CD4-positive, alpha-beta T cell (primary cell): ENCODE results near the gene OR7G3. TPM values are rescaled to one million over a fixed set of nuclear protein-coding genes. Genes with fewer than 3 reads are reported as not detected.

Source experiments
- ATAC-seq: fragments of 200-7000 bp; cut with Tn5 transposase; one replicate; pipeline ENCODE4 v1.10.0; 2022; ENCODE audit warnings: mild to moderate bottlenecking; ENCODE audit not compliant: poor library complexity
- CTCF ChIA-PET: fragments of 350-600 bp; sonication (Branson Sonifier 250); formaldehyde crosslinking; loops from one replicate; lab custom pipeline; 2021; ENCODE audit warnings: antibody characterized with exemption, inconsistent platforms; lab: Charles Lee
- POLR2A ChIA-PET: fragments of 350-600 bp; sonication (Branson Sonifier 250); formaldehyde crosslinking; loops from one replicate; lab custom pipeline; 2021; ENCODE audit warnings: antibody characterized with exemption, inconsistent platforms; lab: Charles Lee
- DNase-seq, 14 experiments: peaks; one replicate each; pipeline ENCODE4 v3.0.0-alpha.2; 2013 to 2020; ENCODE audit warnings: mixed read lengths in 2 of 14
- H3K27ac ChIP-seq, 2 donors: one replicate each; pipeline versions ENCODE4 v1.5.1 to v1.7.0; 2013; ENCODE audit warnings: low read length in 2 of 2, low read depth in 1 of 2, mild to moderate bottlenecking in 1 of 2
- H3K27me3 ChIP-seq, 2 experiments: 1 replicate in 1 of 2; 2 replicates in 1 of 2; pipeline versions ENCODE4 v1.6.1 to v1.7.0; 2013; ENCODE audit warnings: low read length in 2 of 2, control low read depth in 1 of 2, mild to moderate bottlenecking in 1 of 2, moderate library complexity in 1 of 2; ENCODE audit not compliant: insufficient read depth in 2 of 2, control insufficient read depth in 1 of 2
- H3K36me3 ChIP-seq: one replicate; pipeline ENCODE4 v1.6.1; 2013; ENCODE audit warnings: low read length, control low read depth; ENCODE audit not compliant: insufficient read depth
- H3K4me1 ChIP-seq: one replicate; pipeline ENCODE4 v1.6.1; 2013; ENCODE audit warnings: low read length, control low read depth; ENCODE audit not compliant: insufficient read depth
- H3K4me3 ChIP-seq: one replicate; pipeline ENCODE4 v1.5.1; 2013; ENCODE audit warnings: mild to moderate bottlenecking, low read length, moderate library complexity
- H3K9me3 ChIP-seq, 2 experiments: 1 replicate in 1 of 2; 2 replicates in 1 of 2; pipeline versions ENCODE4 v1.6.1 to v1.7.0; 2013; ENCODE audit warnings: low read length in 2 of 2, mild to moderate bottlenecking in 2 of 2, control low read depth in 1 of 2, moderate library complexity in 1 of 2; ENCODE audit not compliant: control insufficient read depth in 1 of 2, insufficient read depth in 1 of 2
- H3K27ac Mint-ChIP-seq: one replicate; pipeline ENCODE4 v1.8.0; 2020; ENCODE audit warnings: mixed read lengths
- H3K27me3 Mint-ChIP-seq: one replicate; pipeline ENCODE4 v1.8.0; 2021; ENCODE audit warnings: mixed read lengths
- H3K36me3 Mint-ChIP-seq: one replicate; pipeline ENCODE4 v1.8.0; 2021; ENCODE audit warnings: low read depth, mixed read lengths
- H3K4me1 Mint-ChIP-seq: one replicate; pipeline ENCODE4 v1.8.0; 2021; ENCODE audit warnings: low read depth, mixed read lengths
- H3K4me3 Mint-ChIP-seq: one replicate; pipeline ENCODE4 v1.8.0; 2020; ENCODE audit warnings: mild to moderate bottlenecking, mixed read lengths
- H3K9me3 Mint-ChIP-seq: one replicate; pipeline ENCODE4 v1.8.0; 2020; ENCODE audit warnings: mixed read lengths
- CTCF ChIP-seq: fragments of 200-600 bp; IDR thresholded peaks from one replicate; pipeline ENCODE4 v1.8.0; 2022; ENCODE audit warnings: antibody characterized with exemption, mild to moderate bottlenecking
- intact Hi-C, 2 experiments: fragments of 100-400 bp; cut with DNase I in 1 of 2; cut with micrococcal nuclease in 1 of 2; formaldehyde crosslinking; loops; one replicate each; pipeline versions ENCODE4 v1.15.1 to v1.9.0; 2023 to 2025; cut with DNase I, micrococcal nuclease
- total RNA-seq, 174 experiments: library from RNA in 2 of 174; stranded (reverse) in 2 of 174; gene quantifications; one replicate each; pipeline ENCODE4 v1.2.3 and lab custom pipeline; 2021 to 2026

Gene OR7G3
- total RNA-seq, 2 experiments from 2014 or later: not detected

GRCh38 chr19:9115307-9115813, 11.4 kb downstream of the OR7G3 start, which contains the start of gene OR7G1:
Gene OR7G1 (minus strand): TSS chr19:9115763. CDS start chr19:9115763, 0 bp downstream.
- Histone ChIP-seq H3K27ac (no peak within 1 kb of the TSS), H3K27me3 (no peaks in the 10 kb centered on the region), H3K4me3 (no peak within 1 kb of the TSS), H3K9me3 (no peaks in the 10 kb centered on the region), H3K4me1 (no peaks in the 10 kb centered on the region), H3K36me3 (no peaks in the 10 kb centered on the region)
- H3K27me3 Mint-ChIP-seq: peaks cover 39% of the 10 kb centered on the region
- no peaks in the 10 kb centered on the region for H3K4me1 Mint-ChIP-seq
- intact Hi-C loops: no loop called here
- no peak within 1 kb of the TSS for H3K4me3 Mint-ChIP-seq
- TF ChIP-seq CTCF: no peak
- POLR2A ChIA-PET: no interaction called here
- H3K9me3 Mint-ChIP-seq: no peaks in the 10 kb centered on the region
- no peaks in the 10 kb centered on the region for H3K36me3 Mint-ChIP-seq
- no peak for ATAC-seq
- CTCF ChIA-PET: no interaction called here
- DNase-seq: no peak
- H3K27ac Mint-ChIP-seq: no peak within 1 kb of the TSS

- no peak for ATAC-seq
- POLR2A ChIA-PET: no interaction called here
- Histone ChIP-seq H3K27ac (no peak overlapping the region), H3K4me1 (no peaks in the 10 kb centered on the region), H3K4me3 (no peak overlapping the region), H3K9me3 (no peaks in the 10 kb centered on the region), H3K36me3 (no peaks in the 10 kb centered on the region), H3K27me3 (peaks cover 2 to 4% of the 10 kb centered on the region in 2 experiments)
- CTCF ChIA-PET: no interaction called here
- no peaks in the 10 kb centered on the region for H3K4me1 Mint-ChIP-seq
- H3K4me3 Mint-ChIP-seq: no peak overlapping the region
- no peaks in the 10 kb centered on the region for H3K9me3 Mint-ChIP-seq
- no peak overlapping the region for H3K27ac Mint-ChIP-seq
- no peak for DNase-seq
- H3K36me3 Mint-ChIP-seq: no peaks in the 10 kb centered on the region
- no peak for TF ChIP-seq CTCF
- H3K27me3 Mint-ChIP-seq: peaks cover 36% of the 10 kb centered on the region
- intact Hi-C loops: no loop called here
Observed at GRCh38 chr19:9109959-9110358, 16.8 kb downstream of the OR7G3 start.

- no peak for DNase-seq
- Histone ChIP-seq H3K27me3 (peaks cover 2 to 4% of the 10 kb centered on the region in 2 experiments), H3K4me1 (no peaks in the 10 kb centered on the region), H3K4me3 (no peak within 1 kb of the TSS), H3K9me3 (no peaks in the 10 kb centered on the region), H3K36me3 (no peaks in the 10 kb centered on the region), H3K27ac (no peak within 1 kb of the TSS)
- Mint-ChIP-seq H3K27me3 (peaks cover 36% of the 10 kb centered on the region), H3K9me3 (no peaks in the 10 kb centered on the region), H3K4me3 (no peak within 1 kb of the TSS), H3K27ac (no peak within 1 kb of the TSS), H3K36me3 (no peaks in the 10 kb centered on the region), H3K4me1 (no peaks in the 10 kb centered on the region)
- CTCF ChIA-PET: no interaction called here
- POLR2A ChIA-PET: no interaction called here
- intact Hi-C loops: no loop called here
- no peak for ATAC-seq
- no peak for TF ChIP-seq CTCF
Observed at GRCh38 chr19:9107375-9107774, 19.4 kb downstream of the OR7G3 start, which contains the start of gene OR7G2. Gene OR7G2 (minus strand): TSS chr19:9107475. CDS start chr19:9103243, 4,232 bp downstream.
